HepG2 (cell line): ENCODE results near the gene SPATA21. TPM values are rescaled to one million over a fixed set of nuclear protein-coding genes. Genes with fewer than 3 reads are reported as not detected.
A peak's percentile ranks its signal among the peaks of the same experiment; 100 is the strongest.

Experiments used
- BRCA1 ChIP-seq: sonication (generic); formaldehyde crosslinking; IDR thresholded peaks from 2 replicates; pipeline ENCODE4 v1.4.0; 2020; ENCODE audit warnings: missing genetic modification reagents
- CHD4 ChIP-seq: fragments of 200-600 bp; sonication (generic); IDR thresholded peaks from 2 replicates; pipeline ENCODE4 v1.7.0; 2017; ENCODE audit warnings: mild to moderate bottlenecking, low read length, borderline replicate concordance
- DPF2 ChIP-seq: sonication (generic); formaldehyde crosslinking; IDR thresholded peaks from 2 replicates; pipeline ENCODE4 v1.4.0; 2020; ENCODE audit warnings: mild to moderate bottlenecking, low read depth, missing genetic modification reagents, borderline replicate concordance
- HMG20B ChIP-seq: conservative IDR thresholded peaks from 2 replicates; pipeline ENCODE4 v1.6.1; 2016; ENCODE audit warnings: missing genetic modification reagents, missing compliant biosample characterization
- IKZF1 ChIP-seq: fragments of 450-650 bp; IDR thresholded peaks from 2 replicates; pipeline ENCODE4 v1.7.1; 2016
- IKZF4 ChIP-seq: sonication (generic); formaldehyde crosslinking; IDR thresholded peaks from 2 replicates; pipeline ENCODE4 v1.5.1; 2020; ENCODE audit warnings: borderline replicate concordance, mild to moderate bottlenecking, low read depth, missing genetic modification reagents; ENCODE audit errors: not compliant biosample characterization
- MXI1 ChIP-seq: IDR thresholded peaks from 3 replicates; pipeline ENCODE4 v1.6.1; 2012; ENCODE audit warnings: low read depth, low read length, inconsistent platforms, borderline replicate concordance
- TAF1 ChIP-seq: sonication (generic); formaldehyde crosslinking; IDR thresholded peaks from 2 replicates; pipeline ENCODE4 v1.4.0; 2020; ENCODE audit warnings: missing genetic modification reagents
- ZNF460 ChIP-seq: sonication (generic); formaldehyde crosslinking; IDR thresholded peaks from 2 replicates; pipeline ENCODE4 v1.5.1; 2020; ENCODE audit warnings: missing genetic modification reagents, mild to moderate bottlenecking, borderline replicate concordance
- ZNF496 ChIP-seq: sonication (generic); formaldehyde crosslinking; IDR thresholded peaks from 2 replicates; pipeline ENCODE4 v1.8.1; 2023; ENCODE audit warnings: mild to moderate bottlenecking, moderate library complexity, missing genetic modification reagents; ENCODE audit not compliant: insufficient replicate concordance
- ZNF614 ChIP-seq: IDR thresholded peaks from 2 replicates; pipeline ENCODE4 v1.6.1; 2018; ENCODE audit warnings: missing biosample characterization, missing genetic modification reagents, inconsistent platforms, borderline replicate concordance
- ZNF749 ChIP-seq: sonication (generic); formaldehyde crosslinking; IDR thresholded peaks from 2 replicates; pipeline ENCODE4 v1.8.0; 2022; ENCODE audit warnings: mild to moderate bottlenecking, missing genetic modification reagents, moderate library complexity, borderline replicate concordance
- polyA plus RNA-seq, 8 experiments: library from polyadenylated mRNA; depleted of rRNA in 3 of 8; stranded (reverse) in 7 of 8; unstranded in 1 of 8; fragments of >200 nt; fragmentation: Illumina TruSeq in 4 of 8; extraction: Trizol in 4 of 8; gene quantifications; 2 replicates each; pipeline versions ENCODE4 v1.2.1 to v1.2.3, GENCODE V29; 2011 to 2016; ENCODE audit warnings: low read depth in 4 of 8, missing spikeins in 1 of 8, mixed read lengths in 1 of 8; ENCODE audit not compliant: insufficient read depth in 1 of 8
- total RNA-seq, 5 experiments: library from RNA; depleted of rRNA; stranded (reverse); fragments of >200 nt; fragmentation: Illumina TruSeq; extraction: Trizol; gene quantifications; 2 replicates each; pipeline ENCODE4 v1.2.3, GENCODE V29; 2016; ENCODE audit warnings: low read depth in 1 of 5
- TF ChIP-seq, protein P1 (sequence below), 2 experiments: IDR thresholded peaks; 2 replicates each; pipeline ENCODE4 v1.6.1; 2011 to 2012; ENCODE audit warnings: low read length in 2 of 2, borderline replicate concordance in 1 of 2, low read depth in 1 of 2, mild to moderate bottlenecking in 1 of 2, moderate library complexity in 1 of 2
- TF ChIP-seq, protein P2 (sequence below): sonication (generic); formaldehyde crosslinking; IDR thresholded peaks from 2 replicates; pipeline ENCODE4 v1.8.1; 2023; ENCODE audit warnings: missing genetic modification reagents, mild to moderate bottlenecking, borderline replicate concordance
- TF ChIP-seq, protein P3 (sequence below): sonication (generic); formaldehyde crosslinking; IDR thresholded peaks from 2 replicates; pipeline ENCODE4 v1.5.1; 2020; ENCODE audit warnings: missing genetic modification reagents, mild to moderate bottlenecking, borderline replicate concordance
- TF ChIP-seq, protein P4 (sequence below): sonication (generic); formaldehyde crosslinking; IDR thresholded peaks from 2 replicates; pipeline ENCODE4 v1.4.0; 2020; ENCODE audit warnings: low read depth, missing genetic modification reagents
- TF ChIP-seq, protein P5 (sequence below): IDR thresholded peaks from 2 replicates; pipeline ENCODE4 v1.6.1; 2016; ENCODE audit warnings: missing compliant biosample characterization, missing genetic modification reagents, borderline replicate concordance

Gene SPATA21
- total and polyA plus RNA-seq, 2 of the 13 experiments (the other 11 are each of a cell fraction or from before 2014, with no cell fraction given), result 0.80 to 1.4 TPM

DNA sequence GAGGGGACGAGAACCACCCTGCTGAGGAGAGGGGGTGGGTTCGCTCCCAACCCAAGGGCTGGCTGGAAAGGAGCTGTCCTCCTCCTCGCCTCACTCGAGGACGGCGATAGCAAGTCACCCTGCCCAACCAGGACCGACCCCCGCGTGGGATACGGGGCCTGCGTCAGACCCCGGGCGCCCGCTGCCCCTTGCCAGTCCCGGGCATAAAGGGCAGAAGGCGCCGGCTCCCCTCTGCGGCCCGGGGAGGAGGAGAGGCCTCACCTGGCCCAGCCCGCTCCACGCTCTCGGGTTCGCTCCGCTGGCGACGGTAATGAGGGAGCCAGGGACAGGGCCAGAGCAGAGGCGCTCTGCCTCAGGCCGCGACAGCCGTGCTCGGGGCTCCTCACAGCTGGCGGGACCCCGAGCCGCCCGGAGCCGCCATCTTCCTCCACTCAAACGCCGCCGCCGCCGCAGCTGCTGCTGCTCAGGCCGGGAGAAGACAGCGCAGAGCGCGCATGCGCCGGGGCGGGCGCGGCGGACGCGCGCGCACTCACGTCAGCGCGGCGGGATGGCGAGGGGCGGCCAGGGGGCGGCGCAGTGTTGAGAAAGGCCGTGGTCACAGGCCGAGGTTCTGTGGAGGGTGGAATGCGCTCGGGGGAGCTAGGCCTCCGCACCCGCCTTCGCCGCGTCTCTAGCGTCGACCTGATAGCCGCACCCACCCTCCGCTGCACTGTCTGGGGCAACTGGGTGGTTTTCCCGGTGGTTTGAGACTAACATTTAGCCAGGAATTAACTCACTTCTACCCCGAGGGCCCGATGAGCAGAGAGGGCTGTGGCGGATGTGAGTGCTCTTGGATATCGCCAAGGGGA is 85.0 kb downstream of the SPATA21 start, which contains the start of gene FBXO42 (continued):
- TF ChIP-seq, protein P1, sequence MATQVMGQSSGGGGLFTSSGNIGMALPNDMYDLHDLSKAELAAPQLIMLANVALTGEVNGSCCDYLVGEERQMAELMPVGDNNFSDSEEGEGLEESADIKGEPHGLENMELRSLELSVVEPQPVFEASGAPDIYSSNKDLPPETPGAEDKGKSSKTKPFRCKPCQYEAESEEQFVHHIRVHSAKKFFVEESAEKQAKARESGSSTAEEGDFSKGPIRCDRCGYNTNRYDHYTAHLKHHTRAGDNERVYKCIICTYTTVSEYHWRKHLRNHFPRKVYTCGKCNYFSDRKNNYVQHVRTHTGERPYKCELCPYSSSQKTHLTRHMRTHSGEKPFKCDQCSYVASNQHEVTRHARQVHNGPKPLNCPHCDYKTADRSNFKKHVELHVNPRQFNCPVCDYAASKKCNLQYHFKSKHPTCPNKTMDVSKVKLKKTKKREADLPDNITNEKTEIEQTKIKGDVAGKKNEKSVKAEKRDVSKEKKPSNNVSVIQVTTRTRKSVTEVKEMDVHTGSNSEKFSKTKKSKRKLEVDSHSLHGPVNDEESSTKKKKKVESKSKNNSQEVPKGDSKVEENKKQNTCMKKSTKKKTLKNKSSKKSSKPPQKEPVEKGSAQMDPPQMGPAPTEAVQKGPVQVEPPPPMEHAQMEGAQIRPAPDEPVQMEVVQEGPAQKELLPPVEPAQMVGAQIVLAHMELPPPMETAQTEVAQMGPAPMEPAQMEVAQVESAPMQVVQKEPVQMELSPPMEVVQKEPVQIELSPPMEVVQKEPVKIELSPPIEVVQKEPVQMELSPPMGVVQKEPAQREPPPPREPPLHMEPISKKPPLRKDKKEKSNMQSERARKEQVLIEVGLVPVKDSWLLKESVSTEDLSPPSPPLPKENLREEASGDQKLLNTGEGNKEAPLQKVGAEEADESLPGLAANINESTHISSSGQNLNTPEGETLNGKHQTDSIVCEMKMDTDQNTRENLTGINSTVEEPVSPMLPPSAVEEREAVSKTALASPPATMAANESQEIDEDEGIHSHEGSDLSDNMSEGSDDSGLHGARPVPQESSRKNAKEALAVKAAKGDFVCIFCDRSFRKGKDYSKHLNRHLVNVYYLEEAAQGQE (IDR thresholded peaks at IDR 0.05; ENCODE audit: borderline replicate concordance in 1 of 2, low read depth in 1 of 2, low read length in 2 of 2), result no peak
- no peak for TF ChIP-seq ZNF460
- no peak for TF ChIP-seq BRCA1 (CRISPR knock-in tag)
- TF ChIP-seq IKZF1, result no peak
- peak; percentile 72; the same call in 1 of the 2 replicates for TF ChIP-seq ZNF749
- TF ChIP-seq CHD4, result no peak
- no peak for TF ChIP-seq HMG20B (CRISPR knock-in tag)
- peak; percentile 88 for TF ChIP-seq TAF1
- TF ChIP-seq MXI1, result peak; percentile 57; the same call in 1 of the 3 replicates
- no peak for TF ChIP-seq ZNF614 (CRISPR knock-in tag)
- peak; percentile 72 for TF ChIP-seq IKZF4 (CRISPR knock-in tag)
- TF ChIP-seq, protein P2, sequence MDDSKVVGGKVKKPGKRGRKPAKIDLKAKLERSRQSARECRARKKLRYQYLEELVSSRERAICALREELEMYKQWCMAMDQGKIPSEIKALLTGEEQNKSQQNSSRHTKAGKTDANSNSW (CRISPR knock-in tag), result no peak
- TF ChIP-seq ZNF496, result no peak
- TF ChIP-seq, protein P3, sequence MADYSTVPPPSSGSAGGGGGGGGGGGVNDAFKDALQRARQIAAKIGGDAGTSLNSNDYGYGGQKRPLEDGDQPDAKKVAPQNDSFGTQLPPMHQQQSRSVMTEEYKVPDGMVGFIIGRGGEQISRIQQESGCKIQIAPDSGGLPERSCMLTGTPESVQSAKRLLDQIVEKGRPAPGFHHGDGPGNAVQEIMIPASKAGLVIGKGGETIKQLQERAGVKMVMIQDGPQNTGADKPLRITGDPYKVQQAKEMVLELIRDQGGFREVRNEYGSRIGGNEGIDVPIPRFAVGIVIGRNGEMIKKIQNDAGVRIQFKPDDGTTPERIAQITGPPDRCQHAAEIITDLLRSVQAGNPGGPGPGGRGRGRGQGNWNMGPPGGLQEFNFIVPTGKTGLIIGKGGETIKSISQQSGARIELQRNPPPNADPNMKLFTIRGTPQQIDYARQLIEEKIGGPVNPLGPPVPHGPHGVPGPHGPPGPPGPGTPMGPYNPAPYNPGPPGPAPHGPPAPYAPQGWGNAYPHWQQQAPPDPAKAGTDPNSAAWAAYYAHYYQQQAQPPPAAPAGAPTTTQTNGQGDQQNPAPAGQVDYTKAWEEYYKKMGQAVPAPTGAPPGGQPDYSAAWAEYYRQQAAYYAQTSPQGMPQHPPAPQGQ (CRISPR knock-in tag), result no peak
- TF ChIP-seq, protein P4, sequence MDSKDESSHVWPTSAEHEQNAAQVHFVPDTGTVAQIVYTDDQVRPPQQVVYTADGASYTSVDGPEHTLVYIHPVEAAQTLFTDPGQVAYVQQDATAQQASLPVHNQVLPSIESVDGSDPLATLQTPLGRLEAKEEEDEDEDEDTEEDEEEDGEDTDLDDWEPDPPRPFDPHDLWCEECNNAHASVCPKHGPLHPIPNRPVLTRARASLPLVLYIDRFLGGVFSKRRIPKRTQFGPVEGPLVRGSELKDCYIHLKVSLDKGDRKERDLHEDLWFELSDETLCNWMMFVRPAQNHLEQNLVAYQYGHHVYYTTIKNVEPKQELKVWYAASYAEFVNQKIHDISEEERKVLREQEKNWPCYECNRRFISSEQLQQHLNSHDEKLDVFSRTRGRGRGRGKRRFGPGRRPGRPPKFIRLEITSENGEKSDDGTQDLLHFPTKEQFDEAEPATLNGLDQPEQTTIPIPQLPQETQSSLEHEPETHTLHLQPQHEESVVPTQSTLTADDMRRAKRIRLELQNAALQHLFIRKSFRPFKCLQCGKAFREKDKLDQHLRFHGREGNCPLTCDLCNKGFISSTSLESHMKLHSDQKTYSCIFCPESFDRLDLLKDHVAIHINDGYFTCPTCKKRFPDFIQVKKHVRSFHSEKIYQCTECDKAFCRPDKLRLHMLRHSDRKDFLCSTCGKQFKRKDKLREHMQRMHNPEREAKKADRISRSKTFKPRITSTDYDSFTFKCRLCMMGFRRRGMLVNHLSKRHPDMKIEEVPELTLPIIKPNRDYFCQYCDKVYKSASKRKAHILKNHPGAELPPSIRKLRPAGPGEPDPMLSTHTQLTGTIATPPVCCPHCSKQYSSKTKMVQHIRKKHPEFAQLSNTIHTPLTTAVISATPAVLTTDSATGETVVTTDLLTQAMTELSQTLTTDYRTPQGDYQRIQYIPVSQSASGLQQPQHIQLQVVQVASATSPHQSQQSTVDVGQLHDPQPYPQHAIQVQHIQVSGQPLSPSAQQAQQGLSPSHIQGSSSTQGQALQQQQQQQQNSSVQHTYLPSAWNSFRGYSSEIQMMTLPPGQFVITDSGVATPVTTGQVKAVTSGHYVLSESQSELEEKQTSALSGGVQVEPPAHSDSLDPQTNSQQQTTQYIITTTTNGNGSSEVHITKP (CRISPR knock-in tag), result no peak; the same call in 1 of the 2 replicates
- TF ChIP-seq DPF2 (CRISPR knock-in tag), result no peak
- TF ChIP-seq, protein P5, sequence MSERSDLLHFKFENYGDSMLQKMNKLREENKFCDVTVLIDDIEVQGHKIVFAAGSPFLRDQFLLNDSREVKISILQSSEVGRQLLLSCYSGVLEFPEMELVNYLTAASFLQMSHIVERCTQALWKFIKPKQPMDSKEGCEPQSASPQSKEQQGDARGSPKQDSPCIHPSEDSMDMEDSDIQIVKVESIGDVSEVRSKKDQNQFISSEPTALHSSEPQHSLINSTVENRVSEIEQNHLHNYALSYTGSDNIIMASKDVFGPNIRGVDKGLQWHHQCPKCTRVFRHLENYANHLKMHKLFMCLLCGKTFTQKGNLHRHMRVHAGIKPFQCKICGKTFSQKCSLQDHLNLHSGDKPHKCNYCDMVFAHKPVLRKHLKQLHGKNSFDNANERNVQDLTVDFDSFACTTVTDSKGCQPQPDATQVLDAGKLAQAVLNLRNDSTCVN (CRISPR knock-in tag), result no peak
